ENCODE results near the gene CAPG.

DNA sequence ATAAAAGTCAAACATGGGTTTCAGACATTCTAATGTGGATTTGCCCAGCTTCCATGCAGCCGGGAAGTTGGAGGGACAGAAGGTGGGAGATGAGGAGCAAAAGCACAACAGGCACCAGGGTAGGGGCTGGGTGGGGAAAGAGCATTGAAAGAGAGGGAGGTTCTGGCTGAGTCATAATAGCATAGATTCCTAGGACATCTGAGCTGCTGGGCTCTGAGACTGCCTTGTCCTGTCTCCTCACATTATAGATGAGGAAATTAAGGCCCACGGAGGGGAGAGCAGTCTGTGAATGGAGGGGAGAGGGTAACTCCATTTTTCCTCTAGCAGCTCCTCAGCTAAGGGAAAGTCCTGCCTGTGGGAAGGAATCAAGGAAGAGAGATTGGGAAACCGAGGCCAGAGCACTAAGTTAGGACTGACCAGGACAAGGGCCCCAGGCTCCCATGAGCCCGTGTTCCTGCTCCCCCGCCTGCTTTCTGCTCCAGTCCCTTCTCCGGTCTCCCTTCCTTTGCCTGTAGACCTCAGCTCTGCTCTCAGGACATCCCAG lies 34.5 kb upstream of the CAPG start:
- TF ChIP-seq EZH2phosphoT487 (IDR thresholded peaks at IDR 0.05; ENCODE audit: borderline replicate concordance, low read depth, low read length) = no peak
- TF ChIP-seq CTCF (conservative IDR thresholded peaks at IDR 0.05; ENCODE audit: low read length) = no peak
